Liver (tissue), 9 donors: Measurements from ENCODE around the gene C3orf49. TPM values are rescaled to one million over a fixed set of nuclear protein-coding genes. Genes with fewer than 3 reads are reported as not detected.

ENCODE experiments used
- DNase-seq: peaks from one replicate; pipeline ENCODE4 v3.0.0-alpha.2; 2017; ENCODE audit warnings: low spot score
- H3K27ac ChIP-seq, 2 donors: one replicate each; pipeline ENCODE4 v1.7.0; 2013; ENCODE audit warnings: inconsistent platforms in 2 of 2, low read length in 2 of 2, control low read depth in 1 of 2, low read depth in 1 of 2, mild to moderate bottlenecking in 1 of 2
- H3K27me3 ChIP-seq, 4 donors: one replicate each; pipeline versions ENCODE4 v1.6.1 to v1.7.0; 2013; ENCODE audit warnings: low read length in 3 of 4, inconsistent platforms in 1 of 4, mild to moderate bottlenecking in 1 of 4, moderate library complexity in 1 of 4; ENCODE audit not compliant: control insufficient read depth in 4 of 4, insufficient read depth in 4 of 4
- H3K36me3 ChIP-seq, 4 donors: one replicate each; pipeline versions ENCODE4 v1.6.1 to v1.7.0; 2013; ENCODE audit warnings: low read length in 3 of 4, mild to moderate bottlenecking in 3 of 4, low read depth in 1 of 4, moderate library complexity in 1 of 4; ENCODE audit not compliant: control insufficient read depth in 4 of 4, insufficient read depth in 3 of 4
- H3K4me1 ChIP-seq, 4 donors: one replicate each; pipeline versions ENCODE4 v1.6.1 to v1.7.0; 2013; ENCODE audit warnings: low read length in 3 of 4, mild to moderate bottlenecking in 3 of 4, moderate library complexity in 1 of 4; ENCODE audit not compliant: control insufficient read depth in 4 of 4, insufficient read depth in 4 of 4
- H3K4me3 ChIP-seq, 3 donors: one replicate each; pipeline versions ENCODE4 v1.6.1 to v1.7.0; 2013; ENCODE audit warnings: low read length in 3 of 3, control low read depth in 1 of 3, low read depth in 1 of 3, mild to moderate bottlenecking in 1 of 3
- H3K9ac ChIP-seq, 2 donors: one replicate each; pipeline ENCODE4 v1.7.0; 2013; ENCODE audit warnings: low read length in 2 of 2, mild to moderate bottlenecking in 2 of 2, moderate library complexity in 2 of 2, control low read depth in 1 of 2, low read depth in 1 of 2
- H3K9me3 ChIP-seq, 4 donors: one replicate each; pipeline versions ENCODE4 v1.6.1 to v1.7.0; 2013; ENCODE audit warnings: low read length in 3 of 4; ENCODE audit not compliant: control insufficient read depth in 4 of 4
- EGR1 ChIP-seq, 2 donors: IDR thresholded peaks; 2 replicates each; pipeline ENCODE4 v1.6.1; 2016 to 2018; ENCODE audit warnings: antibody characterized with exemption in 2 of 2, low read depth in 2 of 2
- FOXA1 ChIP-seq: IDR thresholded peaks from 2 replicates; pipeline ENCODE4 v1.6.1; 2016; ENCODE audit warnings: antibody characterized with exemption
- GABPA ChIP-seq, 2 donors: IDR thresholded peaks in 1 of 2; conservative IDR thresholded peaks in 1 of 2; 2 replicates each; pipeline ENCODE4 v1.6.1; 2016; ENCODE audit warnings: antibody characterized with exemption in 2 of 2, mild to moderate bottlenecking in 1 of 2, moderate library complexity in 1 of 2
- HNF4A ChIP-seq, 2 donors: conservative IDR thresholded peaks; 2 replicates each; pipeline ENCODE4 v1.6.1; 2016; ENCODE audit warnings: antibody characterized with exemption in 2 of 2, mild to moderate bottlenecking in 2 of 2
- HNF4G ChIP-seq: IDR thresholded peaks from 2 replicates; pipeline ENCODE4 v1.6.1; 2016; ENCODE audit warnings: antibody characterized with exemption
- JUND ChIP-seq, 2 donors: IDR thresholded peaks; 2 replicates each; pipeline ENCODE4 v1.6.1; 2016; ENCODE audit warnings: antibody characterized with exemption in 2 of 2
- NR2F2 ChIP-seq: IDR thresholded peaks from 2 replicates; pipeline ENCODE4 v1.6.1; 2016; ENCODE audit warnings: antibody characterized with exemption
- RAD21 ChIP-seq, 2 donors: IDR thresholded peaks; 2 replicates each; pipeline ENCODE4 v1.6.1; 2016; ENCODE audit warnings: antibody characterized with exemption in 2 of 2, mild to moderate bottlenecking in 2 of 2
- RXRA ChIP-seq, 2 donors: IDR thresholded peaks; 2 replicates each; pipeline ENCODE4 v1.6.1; 2017 to 2018; ENCODE audit warnings: antibody characterized with exemption in 2 of 2, mild to moderate bottlenecking in 1 of 2
- SP1 ChIP-seq: IDR thresholded peaks from 2 replicates; pipeline ENCODE4 v1.6.1; 2018; ENCODE audit warnings: antibody characterized with exemption, mild to moderate bottlenecking
- TAF1 ChIP-seq: conservative IDR thresholded peaks from 2 replicates; pipeline ENCODE4 v1.6.1; 2016; ENCODE audit warnings: antibody characterized with exemption, mild to moderate bottlenecking
- YY1 ChIP-seq: IDR thresholded peaks from 2 replicates; pipeline ENCODE4 v1.6.1; 2016; ENCODE audit warnings: antibody characterized with exemption, mild to moderate bottlenecking
- WGBS: extraction: QIAGEN DNeasy Blood & Tissue Kit; methylation state at CpG from one replicate; pipeline ENCODE4 v1.1.7; 2013; 5-methylcytosine and 5-hydroxymethylcytosine counted together
- polyA plus RNA-seq, 2 donors: library from polyadenylated mRNA; stranded (reverse) in 1 of 2; unstranded in 1 of 2; fragments of 200-250 nt in 1 of 2; fragments of >200 nt in 1 of 2; fragmentation: Nextera tagmentation in 1 of 2; extraction: Ambion mirVana in 1 of 2; gene quantifications; one replicate each; pipeline versions ENCODE4 v1.2.1 to v1.2.3, GENCODE V29; 2013 to 2015
- total RNA-seq, 2 donors: library from RNA; depleted of rRNA; stranded (reverse); fragments of >200 nt; gene quantifications; one replicate each; pipeline ENCODE4 v1.2.3, GENCODE V29; 2014
- TF ChIP-seq, protein P1 (sequence below): IDR thresholded peaks from 2 replicates; pipeline ENCODE4 v1.6.1; 2016; ENCODE audit warnings: antibody characterized with exemption, mild to moderate bottlenecking
- TF ChIP-seq, protein P2 (sequence below): IDR thresholded peaks from 2 replicates; pipeline ENCODE4 v1.6.1; 2016; ENCODE audit warnings: antibody characterized with exemption
- TF ChIP-seq, protein P3 (sequence below): IDR thresholded peaks from 2 replicates; pipeline ENCODE4 v1.6.1; 2016; ENCODE audit warnings: antibody characterized with exemption
- donor health status: healthy.
- donor health status: healthy.
- donor health status: healthy.
- donor health status: healthy.
- donor health status: healthy.

C3orf49 gene
- total and polyA plus RNA-seq, 4 donors, result 0.13 TPM; not detected in 3

DNA sequence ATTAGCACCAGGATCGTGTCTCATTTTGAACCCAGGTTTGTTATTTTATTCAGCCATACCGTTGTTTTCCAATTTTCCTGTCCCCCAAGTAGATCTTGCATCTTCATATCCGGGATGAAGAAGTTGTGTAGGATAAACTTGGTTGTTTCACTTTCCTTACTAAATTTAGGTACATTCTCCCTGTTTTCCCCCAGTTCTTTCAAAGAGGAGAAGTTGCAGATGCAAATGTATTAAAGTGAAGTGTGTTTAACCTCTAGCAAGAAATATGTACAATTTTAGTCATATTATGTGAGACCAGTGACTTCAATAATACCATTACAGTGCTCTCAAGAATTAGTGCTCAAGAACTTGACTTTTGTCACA, 45.8 kb downstream of the C3orf49 start (continued):
- TF ChIP-seq, protein P1, sequence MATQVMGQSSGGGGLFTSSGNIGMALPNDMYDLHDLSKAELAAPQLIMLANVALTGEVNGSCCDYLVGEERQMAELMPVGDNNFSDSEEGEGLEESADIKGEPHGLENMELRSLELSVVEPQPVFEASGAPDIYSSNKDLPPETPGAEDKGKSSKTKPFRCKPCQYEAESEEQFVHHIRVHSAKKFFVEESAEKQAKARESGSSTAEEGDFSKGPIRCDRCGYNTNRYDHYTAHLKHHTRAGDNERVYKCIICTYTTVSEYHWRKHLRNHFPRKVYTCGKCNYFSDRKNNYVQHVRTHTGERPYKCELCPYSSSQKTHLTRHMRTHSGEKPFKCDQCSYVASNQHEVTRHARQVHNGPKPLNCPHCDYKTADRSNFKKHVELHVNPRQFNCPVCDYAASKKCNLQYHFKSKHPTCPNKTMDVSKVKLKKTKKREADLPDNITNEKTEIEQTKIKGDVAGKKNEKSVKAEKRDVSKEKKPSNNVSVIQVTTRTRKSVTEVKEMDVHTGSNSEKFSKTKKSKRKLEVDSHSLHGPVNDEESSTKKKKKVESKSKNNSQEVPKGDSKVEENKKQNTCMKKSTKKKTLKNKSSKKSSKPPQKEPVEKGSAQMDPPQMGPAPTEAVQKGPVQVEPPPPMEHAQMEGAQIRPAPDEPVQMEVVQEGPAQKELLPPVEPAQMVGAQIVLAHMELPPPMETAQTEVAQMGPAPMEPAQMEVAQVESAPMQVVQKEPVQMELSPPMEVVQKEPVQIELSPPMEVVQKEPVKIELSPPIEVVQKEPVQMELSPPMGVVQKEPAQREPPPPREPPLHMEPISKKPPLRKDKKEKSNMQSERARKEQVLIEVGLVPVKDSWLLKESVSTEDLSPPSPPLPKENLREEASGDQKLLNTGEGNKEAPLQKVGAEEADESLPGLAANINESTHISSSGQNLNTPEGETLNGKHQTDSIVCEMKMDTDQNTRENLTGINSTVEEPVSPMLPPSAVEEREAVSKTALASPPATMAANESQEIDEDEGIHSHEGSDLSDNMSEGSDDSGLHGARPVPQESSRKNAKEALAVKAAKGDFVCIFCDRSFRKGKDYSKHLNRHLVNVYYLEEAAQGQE, result no peak
- no peak for TF ChIP-seq RAD21 (IDR thresholded peaks at IDR 0.05)
- TF ChIP-seq, protein P2, sequence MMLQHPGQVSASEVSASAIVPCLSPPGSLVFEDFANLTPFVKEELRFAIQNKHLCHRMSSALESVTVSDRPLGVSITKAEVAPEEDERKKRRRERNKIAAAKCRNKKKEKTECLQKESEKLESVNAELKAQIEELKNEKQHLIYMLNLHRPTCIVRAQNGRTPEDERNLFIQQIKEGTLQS, result no peak
- TF ChIP-seq NR2F2, result no peak
- TF ChIP-seq TAF1, result no peak
- TF ChIP-seq GABPA (IDR thresholded peaks at IDR 0.05 in 1 of 2, conservative IDR thresholded peaks at IDR 0.05 in 1 of 2), result no peak
- TF ChIP-seq HNF4A (conservative IDR thresholded peaks at IDR 0.05), result no peak

DNA sequence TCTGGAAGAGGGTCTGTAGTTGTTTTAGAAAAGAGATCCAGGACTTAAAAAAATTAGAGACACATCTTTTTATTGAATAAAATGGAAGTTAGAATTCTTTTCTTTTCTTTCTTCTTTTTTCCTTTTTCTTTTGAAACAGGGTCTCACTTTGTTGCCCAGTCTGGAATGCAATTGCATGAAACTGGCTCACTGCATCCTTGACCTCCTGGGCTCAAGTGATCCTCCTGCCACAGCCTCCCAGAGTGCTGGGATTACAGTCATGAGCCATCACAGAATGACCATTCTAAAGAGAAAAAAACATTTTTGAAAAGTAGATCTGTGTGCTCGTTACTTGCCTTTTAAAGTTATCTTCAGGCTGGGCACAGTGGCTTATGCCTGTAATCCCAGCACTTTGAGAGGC, 48.1 kb downstream of the C3orf49 start:
- Histone ChIP-seq H3K27ac (no peak overlapping the region), H3K36me3 (no peaks in the 10 kb centered on the region), H3K9ac (no peak overlapping the region), H3K4me3 (no peak overlapping the region), H3K4me1 (peaks cover 0 to 13% (median 10%) of the 10 kb centered on the region in 4 donors), H3K27me3 (no peaks in the 10 kb centered on the region), H3K9me3 (no peaks in the 10 kb centered on the region)
- WGBS, result 99% methylated on average over 1 of the region's 1 CpG
- DNase-seq, result no peak
- TF ChIP-seq, protein P1, result no peak
- no peak for TF ChIP-seq NR2F2

DNA sequence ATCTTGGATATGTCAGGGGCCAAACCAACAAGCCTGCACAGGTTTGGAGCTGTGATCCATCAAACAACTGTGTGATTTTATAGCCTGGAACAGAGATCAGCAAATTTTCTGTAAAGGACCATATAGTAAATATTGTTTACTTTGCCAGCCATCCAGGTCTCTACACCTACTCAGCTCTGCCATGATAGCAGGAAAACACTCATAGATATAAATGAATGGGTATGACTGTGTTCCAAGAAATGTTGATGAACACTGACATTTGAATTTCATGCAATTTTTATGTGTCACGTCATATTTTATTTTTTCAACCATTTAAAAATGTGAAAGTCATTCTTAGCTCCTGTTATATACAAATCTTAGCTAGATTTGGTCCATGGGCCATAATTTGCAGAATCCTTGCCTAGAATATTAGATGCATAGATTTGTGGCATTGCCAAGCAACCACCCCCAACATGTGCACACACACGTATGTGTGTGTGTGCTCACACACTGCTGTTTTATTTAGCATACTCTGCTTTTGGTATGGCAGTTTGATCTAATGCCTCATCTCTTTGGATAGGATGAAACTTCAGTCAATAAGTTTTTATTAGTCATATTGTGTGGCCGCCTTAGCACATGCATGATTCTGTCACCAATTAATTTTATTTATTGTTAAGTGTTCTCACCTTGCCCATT, 51.0 kb downstream of the C3orf49 start:
- H3K9me3 ChIP-seq, result no peaks in the 10 kb centered on the region
- WGBS, result 91% methylated on average over 3 of the region's 3 CpGs
- TF ChIP-seq, protein P2, result no peak
- TF ChIP-seq GABPA (IDR thresholded peaks at IDR 0.05 in 1 of 2, conservative IDR thresholded peaks at IDR 0.05 in 1 of 2), result no peak
- no peak for TF ChIP-seq RXRA (IDR thresholded peaks at IDR 0.05)
- TF ChIP-seq JUND (IDR thresholded peaks at IDR 0.05), result no peak
- no peak for TF ChIP-seq HNF4G
- no peak for TF ChIP-seq SP1
- TF ChIP-seq, protein P1, result no peak
- no peak for TF ChIP-seq TAF1
- no peak for TF ChIP-seq FOXA1
- TF ChIP-seq EGR1 (IDR thresholded peaks at IDR 0.05; ENCODE audit: low read depth in 2 of 2), result no peak
- no peak for TF ChIP-seq RAD21 (IDR thresholded peaks at IDR 0.05)
- no peak for TF ChIP-seq YY1
- TF ChIP-seq, protein P3, sequence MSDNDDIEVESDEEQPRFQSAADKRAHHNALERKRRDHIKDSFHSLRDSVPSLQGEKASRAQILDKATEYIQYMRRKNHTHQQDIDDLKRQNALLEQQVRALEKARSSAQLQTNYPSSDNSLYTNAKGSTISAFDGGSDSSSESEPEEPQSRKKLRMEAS, result no peak

More for the DNA sequence above, 51.0 kb downstream of the C3orf49 start:
- H3K36me3 ChIP-seq, result no peaks in the 10 kb centered on the region
- no peaks in the 10 kb centered on the region for H3K27me3 ChIP-seq
- peaks cover 0 to 3% (median 1%) of the 10 kb centered on the region in 4 donors for H3K4me1 ChIP-seq
- H3K27ac ChIP-seq, result no peak overlapping the region
- no peak overlapping the region for H3K4me3 ChIP-seq
- no peak for DNase-seq
- H3K9ac ChIP-seq, result no peak overlapping the region
